HS-5 (cell line): Measurements from ENCODE around the gene ALG12.

Experiments
- DNase-seq: peaks from one replicate; pipeline ENCODE4 v3.0.0-alpha.2; 2012; ENCODE audit warnings: low read depth

ALG12 gene

DNA sequence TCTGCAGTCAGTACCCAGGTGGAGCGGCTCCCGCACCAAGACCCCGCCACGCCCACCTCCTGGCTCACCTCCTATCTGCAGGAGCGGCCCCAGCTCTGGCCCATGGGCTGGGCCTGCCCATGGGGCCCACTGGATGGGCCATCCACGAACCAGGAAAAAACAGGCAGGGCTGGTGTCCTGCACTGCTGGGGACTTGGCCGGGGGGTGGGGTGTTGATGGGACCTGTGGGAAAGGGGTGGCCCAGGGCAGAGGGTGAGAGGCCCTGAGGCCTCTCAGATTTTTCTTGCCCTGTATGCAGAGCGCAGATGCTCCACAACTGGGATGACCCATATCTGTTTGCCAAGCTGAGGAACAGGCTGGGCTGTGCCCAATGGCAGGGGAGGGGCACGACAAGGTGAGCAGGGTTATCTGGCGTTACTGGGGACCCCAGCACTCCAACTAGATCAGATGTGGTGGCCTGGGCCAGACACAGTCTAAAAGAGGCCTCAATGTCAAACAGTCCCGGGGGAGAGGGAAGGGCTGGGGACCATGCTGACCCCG is 39.7 kb upstream of the ALG12 start:
- no peak for DNase-seq

DNA sequence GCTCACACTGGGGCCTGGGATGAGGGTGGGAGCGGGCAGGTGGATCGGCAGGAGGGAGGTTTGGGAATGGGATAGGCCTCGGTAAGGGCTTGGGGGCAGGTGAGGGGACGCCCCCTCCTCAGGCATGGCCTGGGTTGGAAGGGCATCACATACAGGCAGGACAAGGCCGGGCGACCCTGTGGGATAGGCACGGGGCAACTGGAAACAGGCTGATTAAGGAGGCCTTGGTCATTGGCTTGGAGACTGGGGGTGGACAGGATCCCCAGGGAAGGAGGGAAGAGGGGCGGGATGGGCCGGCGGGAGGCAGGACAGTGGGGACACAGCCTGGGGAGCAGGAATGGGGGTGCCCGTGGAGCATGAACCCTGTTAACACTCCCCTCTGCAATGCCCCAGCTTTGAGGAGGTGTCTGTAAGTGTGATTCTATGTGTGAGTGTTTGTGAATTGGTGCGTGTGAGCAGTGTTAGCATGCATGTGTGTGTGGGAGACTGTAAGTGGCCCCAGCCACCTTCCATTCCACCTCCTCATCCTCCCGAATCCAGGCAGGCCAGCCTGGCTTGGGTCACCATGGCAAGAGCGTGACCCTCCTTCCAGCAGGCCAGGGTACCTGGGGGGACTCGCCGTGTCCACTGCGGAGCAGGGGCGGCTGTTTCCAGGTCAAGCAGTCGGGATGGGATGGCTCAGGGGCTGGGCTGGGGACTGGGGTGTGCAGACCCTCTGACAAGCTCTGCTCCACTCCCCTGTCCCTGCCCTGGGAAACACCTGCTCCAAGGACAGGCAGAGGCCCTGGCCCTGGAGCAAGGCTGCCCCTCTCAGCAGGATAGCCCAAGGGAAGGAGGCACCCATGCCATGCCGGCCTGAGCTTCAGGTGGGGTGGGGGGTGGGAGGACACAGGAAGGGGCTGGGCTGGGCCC is 38.9 kb upstream of the ALG12 start:
- no peak for DNase-seq

- DNase-seq, result no peak
Observed at GRCh38 chr22:49956418-49956770, 38.2 kb upstream of the ALG12 start.

DNA sequence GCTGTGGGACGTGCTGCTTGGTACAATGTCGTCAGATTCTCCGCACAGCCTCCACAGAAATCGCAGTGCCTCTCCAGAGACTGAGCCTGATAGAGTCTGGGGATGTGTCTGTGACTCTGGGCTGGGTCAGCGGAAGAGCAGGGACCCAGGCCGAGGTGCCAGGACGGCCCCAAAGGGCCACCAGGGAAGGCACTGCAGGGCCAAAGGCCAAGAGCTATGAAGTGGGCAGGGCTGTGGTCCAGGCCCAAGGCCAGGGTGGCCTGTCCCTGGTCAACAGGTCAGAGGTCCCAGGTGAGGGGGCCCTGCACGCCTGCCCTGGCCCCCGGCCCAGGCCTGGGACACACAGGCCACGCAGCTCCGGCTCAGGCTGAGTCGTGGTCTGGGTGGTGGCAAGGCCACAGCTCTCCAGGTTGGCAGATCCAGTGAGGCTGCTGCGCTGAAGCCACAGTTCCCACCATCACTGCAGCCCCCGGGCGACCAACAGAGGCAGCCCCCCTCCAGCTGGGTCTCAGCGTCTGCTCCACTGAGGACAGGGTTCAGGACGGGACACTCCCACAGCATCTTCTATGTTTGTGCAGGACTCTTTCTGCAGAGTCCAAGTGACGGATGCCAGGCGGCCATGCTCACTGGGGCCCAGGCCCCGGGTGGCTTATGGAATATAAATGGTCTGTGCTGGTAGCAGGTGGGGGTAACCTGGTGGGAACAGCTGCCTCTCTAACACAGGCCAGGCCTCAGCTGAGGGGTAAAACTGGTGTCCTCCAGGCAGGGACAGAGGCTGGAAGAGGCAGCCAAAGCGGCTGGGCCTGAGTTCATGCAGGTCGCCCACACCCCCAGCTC is 37.6 kb upstream of the ALG12 start:
- no peak for DNase-seq

GRCh38 chr22:49954991-49955580 is 36.8 kb upstream of the ALG12 start:
- no peak for DNase-seq

DNA sequence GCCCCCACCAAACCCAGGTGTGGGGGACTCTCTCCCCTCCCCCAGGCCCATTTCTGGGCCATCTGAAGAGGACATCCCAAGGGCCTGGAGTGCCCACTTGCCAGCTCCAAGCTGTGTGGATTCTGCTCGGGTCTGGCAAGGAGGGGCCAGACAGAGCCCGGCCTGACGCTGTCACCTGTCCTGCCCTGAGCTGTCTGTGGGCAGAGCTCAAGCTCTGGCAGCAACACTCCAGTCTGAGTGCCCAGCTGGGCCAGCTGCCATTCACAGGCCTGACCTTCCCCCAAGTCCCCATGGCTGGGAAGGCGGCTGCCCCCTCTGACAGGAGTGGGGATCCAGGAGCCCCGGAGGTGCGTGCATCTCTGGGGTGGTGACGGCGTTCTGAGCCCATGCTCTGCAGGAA is 36.1 kb upstream of the ALG12 start:
- no peak for DNase-seq

DNA sequence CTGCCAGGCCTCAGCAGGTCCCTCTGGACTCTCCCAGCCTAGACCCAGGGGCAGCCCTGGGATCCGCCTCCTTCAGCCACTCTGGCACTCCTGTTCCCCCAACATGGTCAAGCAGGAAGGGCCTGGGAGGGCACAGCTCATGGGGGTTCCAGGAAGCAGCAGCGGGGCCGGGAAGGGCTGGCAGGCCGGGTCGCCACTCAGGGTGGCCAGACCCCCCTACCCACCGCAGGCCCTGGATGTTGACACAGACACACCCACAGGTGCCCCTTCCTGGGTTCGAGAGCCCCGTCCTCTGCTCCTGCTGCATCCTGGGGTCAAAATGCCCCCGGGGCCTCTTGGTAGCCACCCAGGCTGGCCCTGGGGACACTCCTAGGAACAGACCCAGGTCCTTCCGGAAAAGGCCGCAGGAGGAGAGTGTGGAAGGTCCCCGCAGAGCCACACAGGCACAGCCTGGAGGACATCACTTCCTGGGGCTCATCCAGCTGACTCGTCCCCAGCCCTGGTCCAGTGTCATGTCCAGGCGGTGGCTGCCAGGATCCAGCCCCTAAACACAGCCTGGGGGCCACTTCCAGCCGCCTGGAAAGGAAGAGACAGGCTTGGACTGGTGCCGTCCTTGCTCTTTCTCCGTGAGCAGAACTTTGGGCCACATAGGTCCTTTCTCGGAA is 35.6 kb upstream of the ALG12 start:
- DNase-seq, result no peak

- no peak for DNase-seq
Observed at GRCh38 chr22:49953027-49953679, 34.9 kb upstream of the ALG12 start.

- DNase-seq, result peak; percentile 61
Observed at GRCh38 chr22:49951986-49952896, 34.0 kb upstream of the ALG12 start.

DNA sequence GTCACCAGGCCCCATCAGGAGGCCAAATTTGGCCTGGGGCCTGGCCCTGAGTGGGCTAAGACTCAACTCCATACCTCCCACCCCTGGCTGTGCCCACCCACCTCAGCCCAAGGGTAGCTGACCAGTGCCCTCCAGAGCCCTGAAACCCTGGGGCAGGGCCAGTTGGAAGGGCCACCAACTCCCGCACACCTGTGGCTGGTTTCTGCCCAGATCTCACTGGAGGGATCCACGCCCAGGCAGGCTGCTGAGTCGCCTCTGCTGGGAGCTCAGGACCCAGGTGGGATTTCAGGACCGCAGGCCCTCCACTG is 33.4 kb upstream of the ALG12 start:
- DNase-seq, result no peak

DNA sequence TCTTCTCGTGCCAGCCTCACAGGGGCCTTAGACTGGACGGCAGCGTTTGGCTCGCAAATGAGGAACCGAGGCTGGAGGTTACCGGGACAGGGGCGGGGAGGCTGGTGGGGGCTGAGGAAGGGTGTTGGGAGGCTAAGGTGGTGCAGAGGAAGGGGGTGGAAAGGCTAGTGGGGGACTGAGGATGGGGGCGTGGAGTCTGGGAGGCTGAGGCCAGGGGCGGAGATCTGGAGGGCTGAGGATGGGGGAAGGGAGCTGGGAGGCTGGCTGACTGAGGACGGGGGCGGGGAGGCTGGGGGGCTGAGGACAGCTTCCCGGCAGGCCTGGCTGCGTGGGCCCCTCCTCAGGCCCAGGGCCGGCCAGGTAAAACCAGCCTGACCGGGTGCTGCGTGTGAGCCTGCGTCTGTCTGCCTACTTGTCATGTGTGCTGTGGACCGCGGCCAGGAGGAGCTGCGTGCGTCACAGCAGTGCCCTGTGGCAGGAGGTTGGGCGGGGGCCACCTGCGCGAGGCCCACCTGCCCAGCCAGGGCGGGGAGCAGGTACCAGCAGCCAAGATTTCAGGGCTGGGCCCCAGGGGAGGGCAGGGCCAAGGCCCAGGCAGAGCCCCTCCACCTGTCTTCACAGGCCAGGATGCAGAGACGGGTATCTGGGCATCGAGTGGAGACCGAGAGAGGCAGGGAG is 32.9 kb upstream of the ALG12 start:
- DNase-seq, result no peak

DNA sequence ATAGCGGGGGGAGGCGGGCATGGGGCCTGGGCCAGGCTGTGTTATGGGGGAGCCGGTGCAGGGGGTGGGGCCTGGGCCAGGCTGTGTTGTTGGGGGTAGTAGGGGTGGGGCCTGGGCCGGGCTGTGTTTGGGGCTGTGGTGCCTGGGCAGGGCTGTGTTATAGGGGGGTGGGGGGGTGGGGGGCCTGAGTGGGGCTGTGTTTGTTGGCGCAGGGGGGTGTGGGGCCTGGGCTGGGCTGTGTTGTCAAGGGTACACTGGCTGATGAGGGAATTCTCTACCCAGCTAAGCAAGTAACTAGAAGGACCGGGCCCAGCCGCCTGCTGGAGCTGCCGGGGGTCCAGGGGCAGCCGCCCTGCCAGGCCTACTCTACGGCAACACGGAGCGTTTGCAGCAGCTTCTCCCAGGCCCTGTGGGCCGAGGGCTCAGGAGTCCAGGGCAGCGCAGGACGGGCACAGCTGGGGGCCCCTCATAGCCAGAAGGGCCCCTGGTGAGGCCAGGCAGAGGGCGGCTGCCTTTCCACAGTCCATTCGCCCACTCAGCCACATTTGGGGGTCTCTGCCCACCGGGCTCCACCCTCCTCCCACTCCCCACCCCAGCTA is 32.3 kb upstream of the ALG12 start:
- DNase-seq, result no peak

- no peak for DNase-seq
Observed at GRCh38 chr22:49949914-49950292, 31.7 kb upstream of the ALG12 start.

DNA sequence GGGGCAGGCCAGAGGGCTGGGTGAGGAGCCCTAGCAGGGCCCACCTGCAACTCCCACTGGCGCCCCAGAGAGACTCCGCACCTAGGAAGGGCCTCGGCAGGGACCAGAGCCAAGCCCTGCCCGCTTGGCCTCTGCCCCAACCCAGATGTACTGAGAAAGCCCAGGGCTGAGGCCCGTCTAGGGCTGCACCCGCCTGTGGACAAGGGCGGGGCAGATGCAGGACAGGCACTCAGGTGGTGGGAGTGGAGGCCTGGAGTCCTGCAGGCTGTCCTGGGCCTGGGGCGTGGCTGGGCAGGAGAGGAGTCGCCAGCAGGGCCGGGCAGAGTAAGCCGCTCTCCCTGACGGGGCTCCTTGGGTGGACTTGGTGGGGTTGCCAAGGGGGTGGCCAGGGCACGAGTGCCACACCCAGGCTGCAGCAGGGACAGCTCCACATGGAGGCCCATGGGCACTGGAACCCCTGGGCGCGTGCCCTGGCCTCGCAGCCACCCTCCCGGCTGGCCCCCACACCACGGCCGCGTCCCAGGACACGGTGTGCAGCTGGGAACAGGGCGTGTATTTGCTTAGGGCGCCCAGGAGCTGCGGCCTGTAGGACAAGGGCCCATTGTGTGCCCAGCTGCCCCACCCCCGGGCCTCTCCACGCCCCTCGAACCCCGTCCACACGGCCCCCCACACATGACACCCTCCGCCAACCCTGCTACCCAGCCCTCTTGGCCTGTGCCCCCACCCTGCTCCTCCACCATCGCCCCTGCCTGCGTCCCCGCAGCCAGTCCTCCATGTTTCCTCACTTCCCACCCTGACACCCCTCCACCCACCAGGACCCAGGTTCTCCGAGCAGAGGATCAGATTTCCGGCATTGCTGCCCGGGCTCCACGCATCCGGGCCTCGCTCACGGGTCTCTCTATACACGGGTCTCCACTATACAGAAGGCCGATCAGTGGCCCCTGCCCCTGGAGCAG is 31.0 kb upstream of the ALG12 start:
- DNase-seq, result no peak

GRCh38 chr22:49948116-49948957 is 30.1 kb upstream of the ALG12 start:
- no peak for DNase-seq

DNA sequence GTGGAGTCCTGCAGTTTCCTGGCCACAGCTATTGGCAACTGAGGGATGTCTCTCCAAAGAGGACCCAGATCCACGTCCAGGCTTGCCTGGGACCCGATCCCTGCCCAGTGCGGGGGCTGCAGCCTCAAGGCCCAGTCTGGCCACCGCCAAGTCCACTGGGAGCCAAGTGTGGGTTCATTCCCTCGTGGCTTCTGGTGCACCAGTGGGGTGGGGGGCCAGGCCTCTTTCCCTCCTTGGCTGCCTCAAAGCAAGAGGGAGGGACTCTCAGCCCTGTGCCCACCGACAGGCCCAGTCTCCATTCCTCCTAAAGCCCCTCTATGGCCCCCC is 29.0 kb upstream of the ALG12 start:
- no peak for DNase-seq

DNA sequence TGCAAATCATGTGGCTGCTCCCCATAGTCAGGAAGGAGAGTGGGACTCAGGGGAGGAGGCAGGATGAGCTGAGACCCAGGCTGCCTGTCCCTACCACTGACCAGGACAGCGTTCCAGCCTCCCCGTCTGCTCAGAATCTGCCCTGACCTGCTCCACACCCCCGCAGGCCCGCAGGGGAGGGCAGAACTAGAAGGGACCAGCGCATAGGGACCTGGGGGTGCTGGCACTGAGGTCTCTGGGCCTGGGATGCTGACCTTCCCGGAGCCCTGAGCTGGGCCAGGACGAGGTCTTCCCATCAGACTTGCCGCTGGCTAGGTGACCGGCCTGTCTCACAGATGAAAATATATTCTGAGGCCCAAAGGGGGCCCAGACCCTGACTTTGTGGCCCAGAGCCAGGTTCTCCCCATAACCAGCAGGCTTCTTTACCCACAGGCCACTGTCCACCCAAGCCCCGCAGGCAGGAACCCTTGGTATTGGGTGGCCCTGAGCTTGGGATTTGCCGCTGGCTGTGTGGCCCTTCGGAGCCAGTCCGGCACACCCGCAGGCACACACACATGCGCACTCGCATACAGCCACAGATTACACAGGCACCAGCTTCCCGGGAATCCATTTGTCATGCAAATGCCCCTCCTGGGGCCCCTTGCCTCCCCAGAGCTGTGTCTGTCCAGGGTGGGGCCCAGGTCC is 28.5 kb upstream of the ALG12 start:
- DNase-seq, result no peak
